Measurements from ENCODE around the gene MRTFA. TPM values are rescaled to one million over a fixed set of nuclear protein-coding genes. Genes with fewer than 3 reads are reported as not detected.
"Not testable (repeated sequence)": the region's sequence is repeated elsewhere in the genome, so short reads cannot be mapped to it uniquely, and the experiment has no call there.

The MRTFA gene
- total RNA-seq, 3 donors from 2014 or later, result 32.4 to 45.3 (median 35.0) TPM

DNA sequence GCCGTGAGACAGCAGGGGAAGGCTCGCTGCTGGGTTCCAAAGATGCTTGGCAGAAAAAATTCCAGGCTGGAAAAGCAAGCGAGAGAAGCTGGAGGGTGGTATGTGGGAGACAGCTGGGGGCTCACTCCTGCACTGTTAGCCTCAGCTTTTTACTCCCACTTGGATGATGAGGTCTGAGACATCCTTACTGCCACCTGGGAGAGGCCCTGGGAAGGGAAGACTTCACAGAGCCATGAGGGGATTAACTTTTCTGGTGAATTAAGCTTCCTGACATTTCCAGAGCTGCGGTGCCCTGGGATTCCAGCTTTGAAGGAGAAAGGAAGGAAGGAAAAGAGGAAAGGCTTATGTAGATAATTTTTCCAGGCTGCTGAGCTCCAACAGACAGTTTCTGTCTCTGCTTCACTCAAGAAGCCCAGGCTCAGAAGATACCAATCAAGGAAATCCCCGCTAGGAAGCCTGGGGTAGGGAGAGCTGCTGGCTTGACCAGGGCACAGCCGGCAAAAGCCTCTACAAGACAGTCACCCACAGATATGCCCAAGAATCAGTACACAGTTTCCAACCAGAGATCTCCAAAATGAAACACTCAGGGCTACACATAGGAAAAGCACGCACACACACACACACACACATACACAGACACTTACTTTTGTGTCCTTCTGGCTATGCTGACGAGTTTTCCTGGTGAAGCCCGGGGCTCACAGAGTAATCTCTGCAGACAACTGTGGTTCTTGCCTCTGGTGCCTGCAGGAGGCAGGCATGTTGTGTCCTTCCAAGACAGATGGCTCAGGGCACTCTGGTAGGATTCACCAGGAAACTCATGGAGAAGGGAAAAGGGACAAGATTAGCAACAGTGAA, 43.7 kb upstream of the MRTFA start:
- TF ChIP-seq, protein P1, sequence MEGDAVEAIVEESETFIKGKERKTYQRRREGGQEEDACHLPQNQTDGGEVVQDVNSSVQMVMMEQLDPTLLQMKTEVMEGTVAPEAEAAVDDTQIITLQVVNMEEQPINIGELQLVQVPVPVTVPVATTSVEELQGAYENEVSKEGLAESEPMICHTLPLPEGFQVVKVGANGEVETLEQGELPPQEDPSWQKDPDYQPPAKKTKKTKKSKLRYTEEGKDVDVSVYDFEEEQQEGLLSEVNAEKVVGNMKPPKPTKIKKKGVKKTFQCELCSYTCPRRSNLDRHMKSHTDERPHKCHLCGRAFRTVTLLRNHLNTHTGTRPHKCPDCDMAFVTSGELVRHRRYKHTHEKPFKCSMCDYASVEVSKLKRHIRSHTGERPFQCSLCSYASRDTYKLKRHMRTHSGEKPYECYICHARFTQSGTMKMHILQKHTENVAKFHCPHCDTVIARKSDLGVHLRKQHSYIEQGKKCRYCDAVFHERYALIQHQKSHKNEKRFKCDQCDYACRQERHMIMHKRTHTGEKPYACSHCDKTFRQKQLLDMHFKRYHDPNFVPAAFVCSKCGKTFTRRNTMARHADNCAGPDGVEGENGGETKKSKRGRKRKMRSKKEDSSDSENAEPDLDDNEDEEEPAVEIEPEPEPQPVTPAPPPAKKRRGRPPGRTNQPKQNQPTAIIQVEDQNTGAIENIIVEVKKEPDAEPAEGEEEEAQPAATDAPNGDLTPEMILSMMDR (IDR thresholded peaks at IDR 0.05), result no peak
- Histone ChIP-seq H3K36me3 (ENCODE audit: low read depth) (no peaks in the 10 kb centered on the region), H3K4me1 (ENCODE audit: low read depth) (peaks cover 3% of the 10 kb centered on the region), H3K9me3 (no peaks in the 10 kb centered on the region), H3K4me3 (no peak overlapping the region)
- ATAC-seq, result no peak
- DNase-seq, result no peak
- intact Hi-C loops (cut with DNase I, micrococcal nuclease), result no loop called here

DNA sequence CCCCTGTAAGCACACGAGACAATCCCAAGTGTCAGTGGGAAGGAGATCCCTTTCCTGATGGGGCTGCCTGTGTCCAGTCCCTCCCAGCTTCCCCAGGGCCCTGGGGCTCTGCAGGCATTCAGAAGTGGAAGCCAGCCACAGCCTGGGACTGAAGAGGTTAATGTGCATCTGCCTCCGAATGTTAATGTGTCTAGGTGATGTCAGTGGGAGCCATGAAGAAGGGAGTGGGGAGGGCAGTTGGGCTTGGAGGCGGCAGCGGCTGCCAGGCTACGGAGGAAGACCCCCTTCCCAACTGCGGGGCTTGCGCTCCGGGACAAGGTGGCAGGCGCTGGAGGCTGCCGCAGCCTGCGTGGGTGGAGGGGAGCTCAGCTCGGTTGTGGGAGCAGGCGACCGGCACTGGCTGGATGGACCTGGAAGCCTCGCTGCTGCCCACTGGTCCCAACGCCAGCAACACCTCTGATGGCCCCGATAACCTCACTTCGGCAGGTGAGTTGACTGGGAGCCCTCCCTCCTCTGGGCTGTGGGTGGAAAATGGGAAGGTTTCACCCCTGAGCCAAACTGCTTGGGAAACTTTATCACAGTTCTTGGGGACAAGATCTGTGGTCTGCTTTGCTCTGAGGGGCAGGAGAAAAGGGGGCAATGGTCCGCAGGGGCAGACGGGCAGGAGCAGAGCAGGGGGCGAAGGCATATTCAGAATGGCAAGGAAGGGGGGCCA, 42.9 kb upstream of the MRTFA start, which contains the start of gene MCHR1:
TSS of gene MCHR1 (plus strand) at position 236 of the 715 bp plus-strand sequence. CDS start at position 405, 169 bp downstream.
- DNase-seq (no peak), ATAC-seq (no peak)

DNA sequence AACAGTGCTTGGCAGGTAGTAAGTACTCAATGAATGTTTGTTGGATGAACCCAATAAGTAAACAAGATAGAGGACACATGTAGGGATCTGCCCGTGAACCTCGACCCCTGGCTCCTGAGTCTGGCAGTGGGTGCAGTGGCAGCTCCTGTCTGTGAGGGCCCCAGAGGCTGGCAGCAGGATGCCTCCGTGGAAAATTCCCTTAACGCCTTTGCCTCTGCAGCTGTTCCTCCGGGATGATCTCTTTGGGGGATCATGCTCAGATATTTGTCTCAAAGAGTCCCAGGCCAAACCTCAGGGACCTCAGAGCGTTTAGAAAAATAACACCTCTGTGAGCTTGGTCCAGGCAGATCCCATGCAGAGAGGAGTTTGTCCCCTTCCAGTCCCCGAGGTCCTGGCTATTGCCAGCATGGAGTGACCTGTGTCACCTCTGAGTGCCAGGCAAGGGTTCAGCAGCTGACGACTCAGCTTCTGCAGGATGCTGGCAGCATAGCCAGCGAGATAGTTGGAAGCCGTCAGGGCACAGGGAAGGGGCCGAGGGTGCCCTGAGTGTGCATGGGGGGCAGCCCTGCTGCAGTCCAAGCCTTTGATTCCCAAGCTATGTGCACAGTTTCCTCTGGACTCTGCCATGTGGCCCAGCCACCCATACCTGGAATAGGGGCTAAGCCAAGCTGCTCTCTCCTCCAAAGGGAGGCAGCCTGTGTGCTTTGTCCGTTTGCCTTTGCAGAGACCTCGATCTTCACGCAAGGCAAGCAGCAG, 42.2 kb upstream of the MRTFA start:
- TF ChIP-seq, protein P1 (IDR thresholded peaks at IDR 0.05), result no peak

More for the DNA sequence above, 42.9 kb upstream of the MRTFA start, which contains the start of gene MCHR1:
- intact Hi-C loops (cut with DNase I, micrococcal nuclease), result no loop called here
- H3K9me3 ChIP-seq, result no peaks in the 10 kb centered on the region
- no peak within 1 kb of the TSS for H3K4me3 ChIP-seq
- no peaks in the 10 kb centered on the region for H3K36me3 ChIP-seq (ENCODE audit: low read depth)
- TF ChIP-seq, protein P1 (IDR thresholded peaks at IDR 0.05), result no peak
- peaks cover 3% of the 10 kb centered on the region for H3K4me1 ChIP-seq (ENCODE audit: low read depth)

DNA sequence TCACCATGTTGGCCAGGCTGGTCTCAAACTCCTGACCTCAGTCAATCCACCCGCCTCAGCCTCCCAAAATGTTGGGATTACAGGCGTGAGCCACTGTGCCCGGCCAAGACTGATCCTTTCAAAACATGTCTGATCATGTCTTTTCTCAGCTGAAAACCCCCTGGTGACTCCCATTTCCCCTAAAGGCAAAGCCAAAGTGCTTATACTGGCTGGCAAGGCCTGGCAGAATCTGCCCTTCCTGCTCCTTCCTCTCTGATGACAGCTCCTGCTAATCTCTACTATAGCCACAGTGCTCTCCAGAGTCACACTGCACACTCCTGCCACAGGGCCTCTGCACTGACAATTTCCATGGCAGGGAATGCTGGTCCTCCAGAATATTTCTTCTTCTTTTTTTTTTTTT, 40.1 kb upstream of the MRTFA start:
- ATAC-seq, result no peak
- DNase-seq, result no peak
- no peaks in the 10 kb centered on the region for H3K4me1 ChIP-seq (ENCODE audit: low read depth)
- H3K36me3 ChIP-seq (ENCODE audit: low read depth), result no peaks in the 10 kb centered on the region
- TF ChIP-seq, protein P1 (IDR thresholded peaks at IDR 0.05), result no peak
- no peak overlapping the region for H3K4me3 ChIP-seq
- H3K9me3 ChIP-seq, result no peaks in the 10 kb centered on the region
- intact Hi-C loops (cut with DNase I, micrococcal nuclease), result no loop called here

More for the DNA sequence above, 42.2 kb upstream of the MRTFA start:
- DNase-seq, result no peak
- Histone ChIP-seq H3K4me3 (no peak overlapping the region), H3K36me3 (ENCODE audit: low read depth) (no peaks in the 10 kb centered on the region), H3K4me1 (ENCODE audit: low read depth) (peaks cover 3% of the 10 kb centered on the region), H3K9me3 (no peaks in the 10 kb centered on the region)
- no peak for ATAC-seq
- intact Hi-C loops (cut with DNase I, micrococcal nuclease), result no loop called here

DNA sequence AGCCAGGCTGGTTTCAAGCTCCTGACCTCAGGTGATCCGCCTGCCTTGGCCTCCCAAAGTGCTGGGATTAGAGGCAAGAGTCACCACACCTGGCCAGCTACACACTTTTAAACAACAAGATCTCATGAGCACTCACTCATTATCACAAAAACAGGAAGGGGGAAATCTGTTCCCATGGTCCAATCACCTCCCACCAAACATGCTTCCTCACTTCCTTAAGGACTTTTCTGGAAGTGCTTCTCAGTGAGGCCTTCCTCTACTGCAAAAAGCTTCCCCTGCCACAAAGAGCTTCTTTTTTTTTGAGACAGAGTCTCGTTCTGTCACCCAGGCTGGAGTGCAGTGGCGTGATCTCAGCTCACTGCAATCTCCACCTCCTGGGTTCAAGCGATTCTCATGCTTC, 39.6 kb upstream of the MRTFA start:
- H3K9me3 ChIP-seq; H3K4me1 ChIP-seq (ENCODE audit: low read depth); intact Hi-C loops (cut with DNase I, micrococcal nuclease); H3K4me3 ChIP-seq; DNase-seq; ATAC-seq; H3K36me3 ChIP-seq (ENCODE audit: low read depth): not testable (repeated sequence)

Measured in mucosa of descending colon (tissue), 3 donors.